Stimulated activated CD8-positive, alpha-beta memory T cell treated with anti-CD3 and anti-CD28 coated beads, Interleukin-12 subunit alpha, Interleukin-12 subunit beta, amount 100 ng/mL, for 24 hours (primary cell): Measurements from ENCODE around the gene TMEM203.
A peak's percentile ranks its signal among the peaks of the same experiment; 100 is the strongest.
"Not testable (repeated sequence)": the region's sequence is repeated elsewhere in the genome, so short reads cannot be mapped to it uniquely, and the experiment has no call there.

Experiments used
- DNase-seq: peaks from one replicate; pipeline ENCODE4 v3.0.0-alpha.2; 2020; ENCODE audit errors: extremely low read depth

Gene TMEM203

DNA sequence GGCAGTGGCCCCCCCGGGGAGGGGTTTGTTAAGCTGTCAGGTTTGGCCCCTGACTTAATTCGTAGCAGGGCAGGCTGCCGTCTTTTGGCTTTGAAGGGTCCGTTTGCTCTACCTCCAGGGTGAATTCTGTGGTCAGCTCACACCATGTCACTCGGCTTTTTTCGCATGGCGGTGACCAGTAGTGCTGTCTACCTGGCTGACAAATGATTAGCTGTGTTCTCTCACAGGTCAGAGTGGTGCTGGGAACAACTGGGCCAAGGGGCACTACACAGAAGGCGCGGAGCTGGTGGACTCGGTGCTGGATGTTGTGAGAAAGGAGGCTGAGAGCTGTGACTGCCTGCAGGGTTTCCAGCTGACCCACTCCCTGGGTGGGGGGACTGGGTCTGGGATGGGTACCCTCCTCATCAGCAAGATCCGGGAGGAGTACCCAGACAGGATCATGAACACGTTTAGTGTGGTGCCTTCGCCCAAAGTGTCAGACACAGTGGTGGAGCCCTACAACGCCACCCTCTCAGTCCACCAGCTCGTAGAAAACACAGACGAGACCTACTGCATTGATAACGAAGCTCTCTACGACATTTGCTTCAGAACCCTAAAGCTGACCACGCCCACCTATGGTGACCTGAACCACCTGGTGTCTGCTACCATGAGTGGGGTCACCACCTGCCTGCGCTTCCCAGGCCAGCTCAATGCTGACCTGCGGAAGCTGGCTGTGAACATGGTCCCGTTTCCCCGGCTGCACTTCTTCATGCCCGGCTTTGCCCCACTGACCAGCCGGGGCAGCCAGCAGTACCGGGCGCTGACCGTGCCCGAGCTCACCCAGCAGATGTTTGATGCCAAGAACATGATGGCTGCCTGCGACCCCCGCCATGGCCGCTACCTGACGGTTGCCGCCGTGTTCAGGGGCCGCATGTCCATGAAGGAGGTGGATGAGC, 37.1 kb upstream of the TMEM203 start:
- no peak for DNase-seq

DNA sequence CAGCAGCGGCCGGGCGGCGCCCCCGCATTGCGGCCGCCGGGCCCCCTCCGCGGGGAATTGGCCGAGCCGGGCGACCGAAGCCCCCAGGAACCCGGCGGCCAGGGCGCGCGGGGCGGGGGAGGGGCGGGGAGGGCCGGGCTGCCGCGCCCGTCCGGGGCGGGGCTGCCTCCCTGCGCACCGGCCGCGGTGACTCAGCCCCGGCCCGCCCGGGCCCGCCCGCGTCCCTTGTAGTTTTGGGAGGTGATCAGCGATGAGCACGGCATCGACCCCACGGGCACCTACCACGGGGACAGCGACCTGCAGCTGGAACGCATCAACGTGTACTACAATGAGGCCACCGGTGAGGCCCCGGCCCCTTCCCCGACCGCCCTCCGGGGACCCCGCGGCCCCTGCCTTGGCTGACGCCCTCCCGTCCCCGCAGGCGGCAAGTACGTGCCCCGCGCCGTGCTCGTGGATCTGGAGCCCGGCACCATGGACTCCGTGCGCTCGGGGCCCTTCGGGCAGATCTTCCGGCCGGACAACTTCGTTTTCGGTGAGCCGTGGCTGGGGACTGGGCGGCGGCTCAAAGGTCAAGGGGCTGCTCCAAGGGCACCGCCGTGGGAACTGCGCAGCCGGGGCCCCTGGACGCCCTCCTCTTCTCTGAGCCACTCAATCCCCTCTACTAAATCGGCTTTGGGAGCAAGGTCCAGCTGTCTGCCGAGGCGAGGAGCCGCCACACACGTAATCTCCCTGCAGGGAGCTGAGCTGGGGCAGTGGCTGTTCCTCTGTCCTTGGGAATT, 36.2 kb upstream of the TMEM203 start:
- DNase-seq, result peak; percentile 51

- DNase-seq, result peak; percentile 91
Observed at GRCh38 chr9:137240841-137241489, 35.5 kb upstream of the TMEM203 start, which contains the start of gene TUBB4B. Gene TUBB4B (plus strand): TSS chr9:137241287. CDS start chr9:137241361, 74 bp downstream.

- peak; percentile 38 for DNase-seq
Observed at GRCh38 chr9:137240318-137240840, 34.9 kb upstream of the TMEM203 start.

GRCh38 chr9:137239541-137240200, 34.2 kb upstream of the TMEM203 start:
- DNase-seq, result not testable (repeated sequence)

GRCh38 chr9:137237759-137238726, 32.6 kb upstream of the TMEM203 start:
- no peak for DNase-seq

DNA sequence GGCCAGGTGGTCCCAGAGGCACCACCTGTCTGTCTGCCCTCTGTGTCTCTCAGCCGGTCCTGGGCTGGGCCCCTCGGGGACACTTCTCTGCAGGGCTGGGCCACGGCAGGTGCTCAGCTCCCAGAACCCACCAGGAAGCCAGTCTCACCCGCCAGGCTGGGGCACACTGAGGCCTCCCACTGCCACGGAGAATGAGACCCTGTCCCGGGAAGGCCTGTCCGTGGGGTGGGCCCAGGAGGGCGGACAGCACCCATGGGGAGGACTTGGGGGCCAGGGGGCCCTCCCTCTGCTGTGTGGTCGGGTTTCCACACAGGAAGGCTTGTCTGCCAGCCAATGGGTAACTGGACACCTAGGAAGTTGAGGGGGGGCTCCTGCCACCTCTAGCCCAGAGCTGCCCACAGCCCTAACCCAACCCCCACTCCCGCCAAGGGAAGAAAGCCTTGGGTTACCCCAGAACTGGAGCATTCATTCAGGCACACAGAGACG, 31.5 kb upstream of the TMEM203 start:
- no peak for DNase-seq

DNA sequence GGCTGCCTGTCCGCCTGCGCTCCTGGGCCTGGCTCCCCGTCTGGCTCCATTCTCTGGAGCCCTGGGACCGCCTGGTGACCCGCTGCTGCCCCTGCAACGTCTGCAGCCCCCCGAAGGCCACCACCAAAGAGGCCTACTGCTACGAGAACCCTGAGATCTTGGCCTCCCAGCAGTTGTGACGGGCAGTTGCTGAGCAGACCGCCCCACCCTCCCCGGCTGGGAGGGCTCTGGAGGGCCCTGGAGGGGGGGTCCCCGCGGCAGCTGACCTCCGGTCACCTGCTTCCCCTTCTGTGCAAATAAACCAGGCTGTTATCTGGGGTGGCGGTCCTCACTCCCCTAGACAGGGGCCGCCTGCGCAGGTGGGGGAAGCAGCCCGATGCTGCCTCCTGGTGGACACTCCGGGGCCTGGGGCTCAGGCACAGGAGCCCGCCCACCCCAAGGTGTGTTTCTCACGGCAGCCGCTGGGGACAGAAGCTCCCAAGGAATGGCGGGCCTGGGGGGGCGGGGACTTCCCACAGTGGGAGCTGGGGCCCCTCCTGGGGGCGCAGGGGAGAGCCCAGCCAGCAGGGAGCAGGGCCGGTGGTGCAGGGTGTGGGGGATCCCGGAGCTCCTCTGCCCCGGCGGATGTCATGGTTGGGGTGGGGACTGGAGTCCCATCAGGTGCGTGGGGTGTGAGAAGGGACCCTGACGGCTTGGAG, 30.9 kb upstream of the TMEM203 start:
- DNase-seq, result peak; percentile 77

- no peak for DNase-seq
Observed at GRCh38 chr9:137235424-137236237, 30.2 kb upstream of the TMEM203 start.

DNA sequence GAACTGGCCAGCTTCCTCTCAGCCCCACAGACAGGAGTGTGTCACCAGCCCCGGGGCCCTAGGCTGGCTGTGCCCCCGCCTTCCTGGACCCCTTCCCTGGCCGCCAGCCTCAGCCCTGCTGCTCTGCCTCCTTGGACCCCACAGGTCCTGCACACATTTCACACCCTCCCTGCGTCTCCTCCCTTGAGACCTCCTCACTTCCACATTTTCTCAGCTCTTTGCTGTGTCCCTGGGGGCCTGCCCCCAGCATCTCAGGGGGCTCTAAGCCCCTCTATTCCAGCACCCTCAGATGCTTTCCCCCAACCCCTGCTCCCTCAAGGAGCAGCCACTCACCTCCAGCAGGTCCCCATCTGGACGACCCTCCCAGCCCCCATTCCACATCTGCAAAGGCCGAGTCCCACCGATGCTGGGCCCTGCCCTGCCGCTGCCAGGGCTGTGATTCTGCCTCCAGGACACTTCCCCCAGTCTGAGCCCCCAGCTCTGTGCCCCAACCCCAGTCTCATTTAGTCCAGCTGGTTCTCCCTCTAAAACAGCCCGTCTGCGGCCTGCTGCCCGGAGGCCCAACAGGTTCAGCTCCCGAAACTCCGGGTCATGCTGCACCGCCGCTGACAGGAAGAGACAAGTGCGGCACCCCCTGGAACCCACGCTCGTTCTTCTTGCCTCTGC, 29.4 kb upstream of the TMEM203 start:
- DNase-seq, result no peak

DNA sequence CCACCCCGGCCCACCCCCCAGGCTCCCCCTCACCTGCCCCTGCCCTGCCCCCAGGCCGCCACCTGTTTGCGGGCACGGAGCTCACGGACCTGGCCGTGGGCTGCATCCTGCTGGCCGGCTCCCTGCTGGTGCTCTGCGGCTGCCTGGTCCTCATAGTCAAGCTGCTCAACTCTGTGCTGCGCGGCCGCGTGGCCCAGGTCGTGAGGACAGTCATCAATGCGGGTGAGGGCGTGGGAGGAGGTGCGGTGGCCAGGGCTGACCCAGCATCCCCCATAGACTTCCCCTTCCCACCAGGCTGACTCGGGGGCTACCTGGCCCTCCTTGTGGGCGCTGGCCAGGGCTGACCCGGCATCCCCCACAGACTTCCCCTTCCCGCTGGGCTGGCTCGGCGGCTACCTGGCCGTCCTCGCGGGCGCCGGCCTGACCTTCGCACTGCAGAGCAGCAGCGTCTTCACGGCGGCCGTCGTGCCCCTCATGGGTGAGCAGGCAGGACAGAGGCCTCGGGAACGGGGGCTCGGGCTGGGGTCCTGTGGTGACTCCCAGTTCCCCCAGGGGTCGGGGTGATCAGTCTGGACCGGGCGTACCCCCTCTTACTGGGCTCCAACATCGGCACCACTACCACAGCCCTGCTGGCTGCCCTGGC, 28.7 kb upstream of the TMEM203 start:
- DNase-seq, result no peak

DNA sequence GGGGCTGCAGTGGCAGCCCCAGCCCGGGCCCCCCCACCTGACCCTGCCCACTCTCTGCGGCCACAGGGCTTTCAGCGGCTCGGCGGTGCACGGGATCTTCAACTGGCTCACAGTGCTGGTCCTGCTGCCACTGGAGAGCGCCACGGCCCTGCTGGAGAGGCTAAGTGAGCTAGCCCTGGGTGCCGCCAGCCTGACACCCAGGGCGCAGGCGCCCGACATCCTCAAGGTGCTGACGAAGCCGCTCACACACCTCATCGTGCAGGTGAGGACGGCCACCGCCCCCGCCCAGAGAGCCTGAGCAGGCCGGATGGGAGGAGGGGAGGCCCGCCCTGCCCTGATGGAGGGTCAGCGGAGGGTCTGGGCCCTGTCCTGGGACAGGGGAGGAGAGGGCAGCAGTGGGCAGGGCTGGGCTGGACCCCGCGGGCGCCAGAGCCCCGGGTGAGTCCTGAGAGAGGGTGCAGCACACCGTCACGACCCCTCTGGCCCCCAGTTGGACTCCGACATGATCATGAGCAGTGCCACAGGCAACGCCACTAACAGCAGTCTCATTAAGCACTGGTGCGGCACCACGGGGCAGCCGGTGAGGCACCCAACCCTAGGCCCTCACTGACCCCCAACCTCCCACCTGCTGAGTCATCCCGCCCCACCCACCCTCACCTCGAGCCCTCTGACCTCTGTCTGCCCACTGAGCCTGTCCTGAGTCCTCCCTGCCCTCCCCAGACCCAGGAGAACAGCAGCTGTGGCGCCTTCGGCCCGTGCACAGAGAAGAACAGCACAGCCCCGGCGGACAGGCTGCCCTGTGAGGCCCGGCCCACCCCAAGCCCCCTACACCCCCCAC, 27.9 kb upstream of the TMEM203 start:
- no peak for DNase-seq

DNA sequence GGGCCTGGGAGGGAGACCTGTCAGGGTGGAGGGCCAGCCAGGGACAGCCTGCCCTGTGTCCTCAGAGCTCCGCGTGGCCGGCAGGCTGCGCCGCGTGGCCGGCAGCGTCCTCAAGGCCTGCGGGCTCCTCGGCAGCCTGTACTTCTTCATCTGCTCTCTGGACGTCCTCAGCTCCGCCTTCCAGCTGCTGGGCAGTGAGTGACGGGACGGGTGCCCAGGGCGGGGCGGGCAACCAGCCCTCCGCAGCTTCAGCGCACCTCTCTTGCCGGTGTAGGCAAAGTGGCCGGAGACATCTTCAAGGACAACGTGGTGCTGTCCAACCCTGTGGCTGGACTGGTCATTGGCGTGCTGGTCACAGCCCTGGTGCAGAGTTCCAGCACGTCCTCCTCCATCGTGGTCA, 27.1 kb upstream of the TMEM203 start:
- no peak for DNase-seq

GRCh38 chr9:137232101-137232500, 26.7 kb upstream of the TMEM203 start:
- no peak for DNase-seq

DNA sequence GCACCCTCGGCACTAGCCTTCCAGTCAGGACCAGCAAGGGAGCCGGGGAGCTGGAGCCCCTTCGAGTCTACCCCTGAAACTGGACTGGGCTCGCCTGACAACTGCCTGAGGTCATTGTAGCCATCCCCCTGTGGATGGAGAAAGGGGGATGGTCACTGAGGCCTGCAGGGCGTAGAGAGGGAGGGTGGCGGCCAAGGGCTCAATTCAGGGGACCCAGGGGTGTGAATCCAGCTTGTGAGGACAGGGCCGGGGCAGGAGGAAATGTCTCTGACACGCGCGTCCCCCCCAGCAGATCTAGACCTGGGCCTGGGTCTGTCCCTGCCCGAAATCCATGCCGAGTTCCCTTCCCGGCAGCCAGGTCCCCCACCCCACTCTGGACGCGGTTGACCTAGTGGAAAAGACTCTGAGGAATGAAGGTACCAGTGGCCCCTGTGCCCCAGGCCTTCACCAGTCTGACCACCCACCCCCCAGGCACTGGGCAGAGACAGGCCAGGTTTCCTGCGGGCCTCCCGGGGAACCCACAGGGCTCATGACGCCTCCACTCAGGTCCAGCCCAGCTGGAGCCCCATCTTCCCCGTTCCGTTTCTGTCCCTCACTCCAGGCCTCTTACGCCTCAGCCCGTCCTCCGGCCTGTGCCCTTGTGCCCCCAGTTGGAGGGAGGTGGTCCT, 26.1 kb upstream of the TMEM203 start:
- DNase-seq, result no peak
